Gastroesophageal sphincter (tissue), 3 donors: Measurements from ENCODE around the gene CCNL1.

Source experiments
- EP300 ChIP-seq: sonication (generic); formaldehyde crosslinking; IDR thresholded peaks from one replicate; pipeline ENCODE4 v1.6.1; 2017; ENCODE audit warnings: antibody characterized with exemption, mild to moderate bottlenecking
- POLR2A ChIP-seq, 2 donors: fragments of 450-650 bp; IDR thresholded peaks; one replicate each; pipeline ENCODE4 v1.6.1; 2017; ENCODE audit warnings: antibody characterized with exemption in 2 of 2, mild to moderate bottlenecking in 2 of 2, moderate library complexity in 1 of 2
- POLR2AphosphoS5 ChIP-seq: sonication (generic); formaldehyde crosslinking; IDR thresholded peaks from one replicate; pipeline ENCODE4 v1.6.1; 2017; ENCODE audit warnings: antibody characterized with exemption
- TF ChIP-seq, protein P1 (sequence below), 4 experiments: fragments of 200-600 bp in 2 of 4; fragments of 450-650 bp in 2 of 4; sonication (generic) in 1 of 4; IDR thresholded peaks; one replicate each; pipeline ENCODE4 v1.5.1; 2017 to 2019; ENCODE audit warnings: antibody characterized with exemption in 4 of 4, mild to moderate bottlenecking in 2 of 4, moderate library complexity in 2 of 4

DNA sequence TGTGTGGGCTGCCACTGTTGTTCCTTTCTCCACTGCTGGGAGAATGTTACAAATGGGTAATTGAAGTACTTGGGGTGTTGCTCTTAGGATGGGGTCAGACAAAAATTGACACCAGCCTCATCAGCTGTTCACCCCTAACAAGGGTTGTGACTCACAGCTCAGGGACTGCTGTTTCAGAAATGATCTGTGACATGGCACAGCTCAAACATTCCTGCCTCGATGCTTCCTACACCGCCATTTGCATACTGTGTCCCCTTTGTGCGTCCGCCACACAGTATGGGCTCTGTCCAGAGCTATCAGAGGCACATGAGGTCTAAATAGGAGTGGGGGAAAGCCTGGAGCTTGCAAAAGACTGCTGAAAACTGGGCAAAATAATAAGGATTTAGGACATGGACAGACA is 43.9 kb downstream of the CCNL1 start:
- no peak for TF ChIP-seq POLR2A (IDR thresholded peaks at IDR 0.05)
- TF ChIP-seq, protein P1, sequence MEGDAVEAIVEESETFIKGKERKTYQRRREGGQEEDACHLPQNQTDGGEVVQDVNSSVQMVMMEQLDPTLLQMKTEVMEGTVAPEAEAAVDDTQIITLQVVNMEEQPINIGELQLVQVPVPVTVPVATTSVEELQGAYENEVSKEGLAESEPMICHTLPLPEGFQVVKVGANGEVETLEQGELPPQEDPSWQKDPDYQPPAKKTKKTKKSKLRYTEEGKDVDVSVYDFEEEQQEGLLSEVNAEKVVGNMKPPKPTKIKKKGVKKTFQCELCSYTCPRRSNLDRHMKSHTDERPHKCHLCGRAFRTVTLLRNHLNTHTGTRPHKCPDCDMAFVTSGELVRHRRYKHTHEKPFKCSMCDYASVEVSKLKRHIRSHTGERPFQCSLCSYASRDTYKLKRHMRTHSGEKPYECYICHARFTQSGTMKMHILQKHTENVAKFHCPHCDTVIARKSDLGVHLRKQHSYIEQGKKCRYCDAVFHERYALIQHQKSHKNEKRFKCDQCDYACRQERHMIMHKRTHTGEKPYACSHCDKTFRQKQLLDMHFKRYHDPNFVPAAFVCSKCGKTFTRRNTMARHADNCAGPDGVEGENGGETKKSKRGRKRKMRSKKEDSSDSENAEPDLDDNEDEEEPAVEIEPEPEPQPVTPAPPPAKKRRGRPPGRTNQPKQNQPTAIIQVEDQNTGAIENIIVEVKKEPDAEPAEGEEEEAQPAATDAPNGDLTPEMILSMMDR (IDR thresholded peaks at IDR 0.05) = no peak
- no peak for TF ChIP-seq POLR2AphosphoS5
- TF ChIP-seq EP300 = no peak
